GM18507 (cell line): Measurements from ENCODE around the gene TBC1D23.
A peak's percentile ranks its signal among the peaks of the same experiment; 100 is the strongest.
"Not testable (repeated sequence)": the region's sequence is repeated elsewhere in the genome, so short reads cannot be mapped to it uniquely, and the experiment has no call there.

Experiments used
- DNase-seq: peaks from one replicate; pipeline ENCODE4 v3.0.0; 2011; ENCODE audit warnings: low read depth; ENCODE audit not compliant: insufficient read length; ENCODE audit errors: extremely low spot score
- FAIRE-seq: peaks from 2 replicates; lab custom pipeline; 2011; peaks lifted over from hg19 to GRCh38; lab: Jason Lieb, UNC

The TBC1D23 gene

DNA sequence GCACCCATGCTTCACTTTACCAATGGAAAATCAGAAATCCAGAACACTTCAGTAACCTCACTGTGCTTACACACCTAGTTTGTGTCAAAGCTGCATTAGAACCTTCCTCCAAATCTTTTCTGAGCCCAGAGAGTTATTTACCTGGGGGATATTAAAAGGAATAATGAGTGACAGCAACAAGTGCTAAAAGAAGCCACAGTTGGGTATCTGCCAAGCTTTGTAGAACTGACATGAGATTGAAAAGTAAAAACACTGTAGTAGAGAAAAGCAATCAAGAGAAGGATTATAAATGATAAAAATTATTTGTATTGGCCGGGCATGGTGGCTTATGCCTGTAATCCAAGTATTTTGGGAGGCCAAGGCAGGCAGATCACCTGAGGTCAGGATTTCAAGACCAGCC is 8.8 kb upstream of the TBC1D23 start:
- no peak for FAIRE-seq
- no peak for DNase-seq

DNA sequence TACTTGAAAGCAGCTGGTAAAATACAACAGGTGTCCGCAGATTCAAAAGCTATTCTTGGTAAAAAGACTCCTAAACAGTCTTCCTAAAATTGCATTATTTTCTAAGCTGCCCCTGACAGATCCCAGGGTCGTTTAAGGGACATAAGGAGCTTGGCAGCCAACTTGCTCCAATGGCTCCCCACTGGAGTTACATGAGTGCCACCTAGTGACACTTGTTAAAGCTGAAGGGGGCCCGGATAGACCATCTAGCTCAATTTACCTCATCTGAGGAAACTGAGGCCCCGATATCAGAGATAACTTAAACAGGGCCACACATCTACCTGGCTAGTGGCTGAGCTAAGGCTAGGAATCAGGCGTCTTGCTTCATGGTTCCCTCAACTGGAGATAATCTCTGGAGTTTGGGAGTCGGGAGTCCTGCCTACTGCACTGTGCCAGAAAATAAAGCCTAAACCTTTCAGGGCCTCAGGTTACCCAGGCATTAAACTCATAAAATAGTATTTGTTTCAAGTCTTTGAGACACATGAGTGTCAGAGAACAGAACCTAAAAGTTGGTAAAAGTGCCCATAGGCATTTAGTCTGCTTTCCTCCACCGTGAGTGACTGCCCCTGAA is 6.5 kb upstream of the TBC1D23 start:
- FAIRE-seq = peak; percentile 66
- DNase-seq = peak; percentile 11

DNA sequence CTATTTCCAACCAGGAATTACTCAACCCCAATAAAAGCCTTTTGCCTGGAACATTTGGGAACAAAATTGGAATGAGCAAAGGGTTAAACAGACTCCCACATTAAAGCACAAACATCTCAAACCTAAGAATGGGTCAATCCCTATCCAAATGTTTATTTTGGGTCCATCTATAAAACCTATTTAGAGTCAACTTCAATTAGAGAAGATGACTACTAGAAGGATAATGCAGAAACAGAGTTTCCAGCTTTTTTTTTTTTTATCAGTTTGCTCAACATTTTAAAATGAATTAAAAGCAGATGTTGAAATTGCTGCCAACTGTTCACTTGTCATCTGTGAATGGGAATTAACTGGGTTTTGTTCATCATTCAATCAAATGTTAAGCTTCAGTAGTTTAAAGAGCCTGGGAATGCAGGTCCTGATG is 4.1 kb upstream of the TBC1D23 start:
- no peak for FAIRE-seq
- DNase-seq = no peak

DNA sequence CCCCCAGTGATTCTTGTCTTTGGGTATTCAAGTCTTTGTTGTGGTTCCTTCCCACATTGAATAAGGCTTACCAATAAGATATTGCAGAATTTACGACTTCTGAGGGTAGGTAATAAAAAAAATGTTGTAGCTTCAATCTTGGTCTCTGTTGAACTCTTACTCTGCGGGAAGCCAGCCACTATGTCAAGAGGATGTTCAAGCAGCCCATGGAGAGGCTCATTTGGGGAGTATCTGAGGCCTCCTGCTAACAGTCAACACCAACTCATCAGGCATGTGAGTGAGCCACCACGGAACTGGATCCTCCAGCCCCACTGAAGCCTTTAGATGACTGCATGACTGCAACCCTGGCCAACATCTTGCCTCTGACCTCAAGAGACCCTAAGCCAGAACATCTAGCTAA is 3.2 kb upstream of the TBC1D23 start:
- DNase-seq = no peak
- FAIRE-seq = no peak

DNA sequence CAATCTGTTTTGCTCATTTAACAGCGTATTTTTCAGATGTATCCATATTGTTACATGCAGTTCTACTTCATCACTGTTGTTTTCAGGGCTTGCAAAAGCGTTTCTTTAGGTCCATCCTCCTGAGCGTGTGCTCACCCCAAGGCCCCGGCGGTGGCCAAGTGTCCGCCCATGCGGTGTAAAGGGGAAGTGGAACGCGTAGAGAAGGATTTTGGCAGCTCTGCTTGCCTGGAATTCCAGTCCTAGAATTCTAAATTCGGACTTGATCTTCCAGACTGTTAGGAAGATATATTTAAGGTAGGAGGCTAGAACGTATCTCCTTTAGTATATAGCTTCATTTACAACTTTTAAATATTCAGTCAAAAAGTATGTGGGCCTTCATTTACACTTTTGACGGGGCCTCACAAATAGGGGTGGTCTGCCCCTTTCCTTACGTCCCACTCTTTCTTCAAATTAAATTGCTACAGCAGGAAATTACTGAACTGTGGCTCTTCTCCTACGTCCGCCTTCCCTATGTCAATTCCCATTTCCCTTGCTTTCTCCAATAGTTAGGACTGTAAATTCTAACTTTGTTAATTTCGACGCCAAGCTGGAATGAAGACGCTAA is 609 bp upstream of the TBC1D23 start:
- FAIRE-seq = no peak
- DNase-seq = no peak

DNA sequence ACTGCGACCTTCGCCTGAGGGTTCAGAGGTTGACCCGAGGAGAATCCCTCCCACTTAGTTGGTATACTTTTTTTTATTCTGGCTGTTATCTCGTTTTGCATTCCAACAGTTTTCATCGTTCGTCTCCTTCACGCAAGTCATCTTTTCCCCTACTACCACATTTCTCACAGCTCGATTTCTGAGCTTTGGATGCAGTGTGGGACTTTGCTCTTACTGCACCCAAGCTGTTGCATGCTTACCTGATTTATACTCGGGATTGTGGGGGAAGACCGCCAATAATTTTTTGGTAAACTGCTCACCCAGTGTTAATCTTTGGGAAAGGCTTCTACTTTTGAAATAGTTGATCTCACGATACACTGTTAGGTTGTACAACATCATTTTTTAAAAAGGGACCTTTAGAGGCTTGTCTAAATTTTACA is 702 bp downstream of the TBC1D23 start:
- no peak for DNase-seq
- FAIRE-seq = no peak

DNA sequence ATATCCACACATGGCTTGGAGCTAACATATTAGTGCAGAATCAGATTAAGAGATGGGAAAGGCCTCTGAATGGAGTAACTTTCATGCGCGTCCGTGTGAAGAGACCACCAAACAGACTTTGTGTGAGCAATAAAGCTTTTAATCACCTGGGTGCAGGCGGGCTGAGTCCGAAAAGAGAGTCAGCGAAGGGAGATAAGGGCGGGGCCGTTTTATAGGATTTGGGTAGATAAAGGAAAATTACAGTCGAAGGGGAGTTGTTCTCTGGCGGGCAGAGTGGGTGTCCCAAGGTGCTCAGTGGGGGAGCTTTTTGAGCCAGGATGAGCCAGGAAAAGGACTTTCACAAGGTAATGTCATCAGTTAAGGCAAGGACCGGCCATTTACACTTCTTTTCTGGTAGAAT is 2.1 kb downstream of the TBC1D23 start:
- DNase-seq, FAIRE-seq: not testable (repeated sequence)

DNA sequence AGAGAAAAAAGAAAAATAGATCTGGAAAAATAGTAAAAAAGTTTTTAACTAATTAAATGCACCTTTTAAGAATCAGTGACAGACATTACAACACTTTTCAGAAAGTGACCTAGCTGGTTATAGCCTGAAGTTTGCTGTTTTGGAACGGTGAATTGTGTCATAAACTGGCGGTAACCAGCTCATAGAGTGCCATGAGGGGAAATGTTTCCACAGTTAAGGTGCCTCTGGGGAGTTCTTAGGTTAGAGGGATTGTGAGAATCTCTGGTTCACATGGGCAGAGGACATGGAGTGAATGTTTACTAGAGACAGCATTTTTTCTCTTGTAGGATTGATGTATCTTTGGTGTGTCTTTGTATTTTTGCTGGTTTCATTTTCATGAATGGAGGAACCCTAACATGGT is 2.8 kb downstream of the TBC1D23 start:
- FAIRE-seq = no peak
- no peak for DNase-seq

DNA sequence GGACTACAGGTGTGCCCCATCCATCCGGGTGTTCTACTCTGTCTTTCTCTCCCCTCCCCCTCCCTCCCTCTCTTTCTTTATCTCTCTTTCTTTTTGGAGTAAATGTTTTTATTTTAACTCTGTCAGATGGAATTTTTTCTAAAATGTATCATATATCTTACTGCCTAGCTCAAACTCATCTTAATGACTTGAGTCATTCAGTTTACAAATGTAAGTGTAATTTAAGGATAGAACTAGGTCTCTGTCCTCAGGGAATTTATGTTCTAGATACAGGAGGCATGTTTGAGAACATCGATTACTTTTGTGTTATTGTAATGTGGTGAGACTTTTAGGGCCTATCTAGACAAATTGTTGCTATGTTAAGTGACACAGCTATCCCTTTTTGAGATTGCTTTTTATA is 3.5 kb downstream of the TBC1D23 start:
- DNase-seq (no peak), FAIRE-seq (no peak)

DNA sequence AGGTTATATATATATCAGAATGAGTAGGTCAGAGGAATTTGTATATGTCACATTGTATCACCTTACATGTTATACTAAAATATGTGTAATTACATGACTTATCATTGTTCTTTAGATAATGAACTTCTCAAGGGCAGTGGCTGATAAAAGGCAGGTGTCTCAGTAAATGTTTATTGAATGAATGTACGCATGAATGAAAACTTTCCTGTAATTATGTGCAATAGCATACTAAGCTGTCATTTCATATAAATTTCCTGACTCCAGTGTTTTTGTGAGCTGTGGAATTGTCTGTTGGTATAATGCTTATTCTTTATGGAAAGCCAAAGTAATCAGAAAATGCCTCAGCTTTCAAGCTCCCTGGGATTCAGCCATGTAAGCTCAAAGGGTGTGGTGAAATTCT is 4.2 kb downstream of the TBC1D23 start:
- FAIRE-seq = no peak
- no peak for DNase-seq

DNA sequence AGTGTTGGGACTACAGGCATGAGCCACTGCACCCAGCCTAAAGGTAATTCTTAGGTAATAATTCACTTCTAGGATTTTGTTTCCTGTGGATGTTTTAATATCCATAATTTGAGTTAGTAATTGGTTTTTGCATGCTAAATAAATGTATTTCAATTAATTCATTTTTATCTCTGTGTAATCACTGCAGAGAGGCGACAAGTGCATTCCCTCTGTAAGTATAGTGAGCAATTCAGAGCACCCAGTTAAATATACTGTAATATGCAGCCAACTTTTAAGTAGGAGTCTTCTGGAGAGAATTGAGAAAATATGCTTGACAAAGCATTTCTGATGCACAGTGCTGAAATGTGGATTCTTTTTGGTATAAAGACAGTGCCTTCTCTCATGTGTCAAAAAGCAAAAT is 5.7 kb downstream of the TBC1D23 start:
- DNase-seq (no peak), FAIRE-seq (no peak)

DNA sequence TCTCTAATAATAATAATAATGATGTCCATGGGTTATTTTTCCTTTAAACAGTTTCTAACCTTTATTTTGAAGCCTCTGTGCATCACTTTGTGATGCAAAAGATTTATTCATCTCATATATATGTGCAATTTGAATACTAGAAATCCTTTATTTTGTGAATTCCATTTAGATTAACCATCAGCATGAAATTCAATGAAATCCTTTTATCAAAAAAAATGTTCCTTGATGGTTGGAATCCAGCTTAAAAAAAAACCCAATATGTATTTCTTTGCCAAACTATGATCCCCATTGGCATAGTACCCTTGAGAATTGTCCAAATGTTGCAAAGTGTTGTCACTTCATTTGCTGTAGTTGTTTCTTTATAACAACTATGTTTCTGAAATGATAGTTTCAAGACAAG is 7.4 kb downstream of the TBC1D23 start:
- no peak for DNase-seq
- no peak for FAIRE-seq

DNA sequence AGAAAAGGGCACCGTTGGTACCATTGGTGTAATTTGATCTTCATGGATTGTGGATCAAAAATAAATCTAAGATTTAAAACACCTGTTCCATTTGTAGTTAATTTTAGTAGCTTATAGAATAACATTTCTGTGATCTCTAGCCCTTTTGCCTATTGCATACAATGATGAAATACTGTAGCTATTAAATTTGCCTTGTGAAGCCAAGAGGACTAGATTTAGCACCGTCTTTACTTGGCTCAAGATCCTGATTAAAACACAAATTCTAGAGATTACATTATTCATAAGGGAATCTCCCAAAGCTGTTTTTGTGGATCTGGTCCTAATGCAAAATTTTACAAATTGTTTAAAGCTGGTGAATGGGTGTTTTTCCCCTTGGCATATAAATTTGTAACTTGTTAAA is 8.2 kb downstream of the TBC1D23 start:
- DNase-seq (no peak), FAIRE-seq (no peak)

DNA sequence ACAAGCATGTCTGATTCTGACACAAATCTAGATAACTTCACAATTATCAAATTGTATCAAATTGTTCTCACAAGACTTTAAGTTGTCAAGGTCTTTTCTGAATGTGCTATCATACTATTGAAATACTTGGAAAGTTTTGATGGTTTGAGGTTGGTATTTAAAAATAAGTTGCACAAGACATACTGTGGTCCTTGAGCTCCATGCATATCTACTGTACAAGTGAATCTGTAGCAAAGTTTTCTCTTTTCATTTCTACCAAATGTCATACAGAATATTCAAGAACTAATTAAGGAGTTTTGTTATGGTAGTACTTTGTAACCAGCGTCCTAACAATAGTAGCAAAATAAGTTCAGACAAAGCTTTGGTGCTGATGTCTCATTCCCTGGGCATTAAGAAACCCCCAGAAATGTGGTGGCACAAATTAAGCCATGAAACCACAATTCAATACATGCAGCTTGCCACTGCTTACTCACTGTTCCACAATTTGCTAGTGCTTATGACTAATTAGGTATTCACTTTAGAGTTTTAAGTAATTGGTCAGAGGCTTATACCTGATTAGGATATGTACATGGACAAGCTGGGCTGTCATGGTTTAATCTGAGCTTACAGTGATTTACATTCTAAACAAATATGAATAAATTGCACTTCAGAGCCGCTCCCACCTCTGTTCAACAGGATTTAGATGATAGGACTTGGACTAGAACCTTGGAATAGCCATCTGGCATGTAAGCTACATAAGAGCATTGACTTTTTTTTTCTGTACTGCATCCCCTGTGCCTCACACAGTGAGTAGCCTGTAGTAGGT is 8.8 kb downstream of the TBC1D23 start:
- FAIRE-seq (no peak), DNase-seq (no peak)

DNA sequence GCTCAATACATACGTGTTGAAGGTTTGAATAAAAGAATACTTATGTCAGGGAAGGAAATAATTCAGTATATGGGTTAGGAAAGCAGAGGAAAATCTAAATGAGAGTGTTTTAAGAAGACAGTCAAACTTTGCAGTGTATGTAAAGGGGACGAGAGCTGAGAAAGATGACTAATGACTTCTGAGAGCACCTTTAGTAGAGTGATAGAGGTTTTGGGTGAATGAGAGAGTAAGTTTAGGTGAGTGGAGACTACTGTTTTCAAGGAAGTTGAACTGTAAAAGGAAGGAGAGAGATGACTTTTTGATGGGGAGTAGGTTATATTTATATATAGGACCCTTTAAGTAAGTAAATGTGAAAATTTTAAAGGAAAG is 9.4 kb downstream of the TBC1D23 start:
- FAIRE-seq (no peak), DNase-seq (no peak)

DNA sequence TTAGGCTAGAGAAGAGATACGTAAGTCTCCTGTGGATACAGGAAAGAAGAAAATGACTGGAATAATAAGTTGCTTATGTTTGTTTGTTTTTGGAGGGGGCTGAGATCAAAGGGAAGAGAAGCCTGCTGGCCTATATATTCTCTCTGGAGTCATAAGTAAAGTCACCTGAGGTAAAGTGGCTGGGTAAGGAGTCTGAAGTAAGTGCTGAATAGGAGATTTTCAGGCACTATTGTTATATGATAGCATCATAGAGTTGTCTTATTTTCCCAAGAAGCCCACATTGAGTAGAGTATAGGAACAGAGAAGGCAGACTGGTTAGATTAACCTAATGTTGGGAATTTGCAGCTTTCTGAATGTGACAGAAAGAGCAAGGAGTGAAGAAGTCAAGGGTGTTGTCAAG is 10.7 kb downstream of the TBC1D23 start:
- DNase-seq = no peak
- no peak for FAIRE-seq

DNA sequence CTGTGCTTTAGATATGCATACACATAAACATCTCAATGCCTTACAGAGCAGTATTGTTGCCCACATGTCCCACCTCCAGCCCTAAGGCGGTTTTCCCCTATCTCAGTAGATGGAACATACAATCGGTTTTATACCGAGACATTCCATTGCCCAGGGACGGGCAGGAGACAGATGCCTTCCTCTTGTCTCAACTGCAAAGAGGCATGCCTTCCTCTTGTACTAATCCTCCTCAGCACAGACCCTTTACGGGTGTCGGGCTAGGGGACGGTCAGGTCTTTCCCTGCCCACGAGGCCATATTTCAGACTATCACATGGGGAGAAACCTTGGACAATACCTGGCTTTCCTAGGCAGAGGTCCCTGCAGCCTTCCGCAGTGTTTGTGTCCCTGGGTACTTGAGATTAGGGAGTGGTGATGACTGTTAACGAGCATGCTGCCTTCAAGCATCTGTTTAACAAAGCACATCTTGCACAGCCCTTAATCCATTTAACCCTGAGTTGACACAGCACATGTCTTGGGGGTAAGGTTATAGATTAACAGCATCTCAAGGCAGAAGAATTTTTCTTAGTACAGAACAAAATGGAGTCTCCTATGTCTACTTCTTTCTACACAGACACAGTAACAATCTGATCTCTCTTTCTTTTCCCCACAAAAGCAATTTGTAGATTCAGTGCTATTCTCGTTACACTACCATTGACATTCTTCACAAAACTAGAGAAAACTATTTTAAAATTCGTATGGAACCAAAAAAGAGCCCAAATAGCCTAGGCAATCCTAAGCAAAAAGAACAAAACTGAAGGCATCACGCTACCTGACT is 12.2 kb downstream of the TBC1D23 start:
- not testable (repeated sequence) for FAIRE-seq, DNase-seq

DNA sequence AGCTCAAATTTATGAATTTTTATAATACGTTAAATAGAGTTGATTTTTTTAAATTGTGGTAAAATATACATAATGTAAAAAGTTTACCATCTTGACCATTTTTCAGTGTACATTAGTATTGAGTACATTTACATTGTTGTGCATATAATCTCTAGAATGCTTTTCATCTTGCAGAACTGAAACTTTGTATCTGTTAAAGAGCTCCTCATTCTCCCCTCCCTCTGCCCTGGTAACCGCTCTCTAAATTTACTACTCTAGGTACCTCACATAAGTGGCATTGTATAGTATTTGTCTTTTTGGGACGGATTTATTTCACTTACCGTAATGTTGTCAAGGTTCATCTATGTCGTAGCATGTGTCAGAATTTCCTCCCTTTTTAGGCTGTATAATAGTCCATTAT is 13.6 kb downstream of the TBC1D23 start:
- FAIRE-seq = no peak
- no peak for DNase-seq

DNA sequence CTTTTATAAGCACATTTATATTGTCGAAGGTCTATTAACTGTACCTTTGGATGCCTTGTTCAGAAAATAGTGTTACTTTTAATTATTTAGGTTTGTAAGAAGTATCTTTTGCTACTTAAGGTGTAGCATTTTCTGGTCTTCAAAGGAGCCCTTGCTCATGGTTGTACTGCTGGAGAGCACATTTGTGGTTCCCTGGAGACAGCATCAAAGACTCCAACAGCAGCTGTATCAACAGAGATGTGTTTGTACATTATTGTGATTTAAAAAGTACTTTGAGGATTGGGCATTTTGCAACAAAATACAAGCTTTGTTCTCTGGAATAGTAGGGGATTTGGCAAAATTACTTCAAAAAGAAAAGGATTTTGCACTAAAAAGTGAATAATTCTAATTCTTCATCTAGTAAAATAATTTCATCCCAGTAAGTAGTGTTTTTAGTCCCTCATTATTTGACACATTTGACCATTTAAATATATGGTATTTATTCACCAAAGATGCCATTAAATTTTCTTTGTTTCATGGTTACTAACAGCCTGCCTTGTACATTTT is 16.5 kb downstream of the TBC1D23 start:
- DNase-seq = no peak
- FAIRE-seq = no peak

DNA sequence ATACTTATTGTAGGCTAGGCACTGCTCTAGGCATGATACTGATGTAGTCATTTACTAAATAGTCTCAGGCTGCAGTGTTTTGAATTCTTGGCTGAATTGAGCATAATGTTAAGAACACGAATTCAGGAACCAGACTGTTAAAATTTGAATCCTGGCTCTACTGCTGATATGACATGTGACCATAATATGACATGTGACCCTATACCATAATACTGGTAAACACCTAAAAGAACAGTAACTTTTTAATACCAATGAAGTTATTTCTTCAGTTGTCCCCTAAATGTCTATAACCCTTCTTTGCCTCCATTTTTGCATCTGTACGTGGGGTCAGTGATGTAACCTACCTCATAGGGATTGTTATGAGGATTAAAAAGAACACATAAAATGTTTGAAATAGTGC is 18.1 kb downstream of the TBC1D23 start:
- DNase-seq = no peak
- no peak for FAIRE-seq
